SW 1271 (cell line): ENCODE results near the gene GJB2.

Experiments used
- DNase-seq, 2 experiments: peaks; one replicate each; lab custom pipeline; 2025; lab: John Stamatoyannopoulos, UW

GJB2 gene

GRCh38 chr13:20141238-20142022 is 51.3 kb downstream of the GJB2 start:
- no peak for DNase-seq

GRCh38 chr13:20140487-20140886 is 52.3 kb downstream of the GJB2 start:
- DNase-seq, result no peak

- DNase-seq, result no peak
These were observed 54.9 kb downstream of the GJB2 start for GRCh38 chr13:20137875-20138274.
